ENCODE data around the gene PADI3. TPM values are rescaled to one million over a fixed set of nuclear protein-coding genes. Genes with fewer than 3 reads are reported as not detected.
"Not testable (repeated sequence)": the region's sequence is repeated elsewhere in the genome, so short reads cannot be mapped to it uniquely, and the experiment has no call there.

Gene PADI3
- total RNA-seq, 6 donors from 2014 or later, result not detected

DNA sequence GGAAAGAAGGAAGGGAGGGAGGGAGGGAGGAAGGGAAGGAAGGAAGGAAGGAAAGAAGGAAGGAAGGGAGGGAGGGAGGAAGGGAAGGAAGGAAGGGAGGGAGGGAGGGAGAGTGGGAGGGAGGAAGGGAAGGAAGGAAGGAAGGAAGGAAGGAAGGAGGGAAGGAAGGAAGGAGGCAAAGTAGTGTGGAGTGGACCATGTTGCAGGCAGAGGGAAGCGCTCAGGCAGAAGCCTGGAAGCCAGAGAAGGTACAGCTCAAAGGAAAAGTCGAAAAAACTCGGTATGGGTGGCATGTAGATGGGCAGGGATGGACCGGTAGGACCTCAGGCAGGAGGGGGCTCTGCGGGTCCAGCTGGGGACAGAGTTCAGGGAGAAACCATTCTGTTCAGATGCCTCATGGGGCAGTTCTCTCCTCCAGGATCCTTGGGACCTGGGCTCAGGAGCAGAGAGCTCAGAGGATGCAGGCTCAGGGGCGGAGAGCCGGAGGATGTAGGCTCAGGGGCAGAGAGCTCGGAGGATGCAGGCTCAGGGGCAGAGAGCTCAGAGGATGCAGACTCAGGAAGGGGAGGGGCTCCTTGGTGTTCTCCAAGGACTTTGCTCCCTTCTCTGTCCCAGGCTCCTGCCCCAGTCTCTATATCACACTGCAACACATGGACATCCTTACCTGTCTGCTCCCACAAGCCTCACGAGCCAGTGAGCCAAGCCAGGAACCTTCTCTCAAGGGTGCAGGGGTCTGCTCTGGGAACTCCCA, 13.6 kb upstream of the PADI3 start:
- Histone ChIP-seq H3K27me3 (no peaks in the 10 kb centered on the region), H3K27ac (no peak overlapping the region), H3K36me3 (no peaks in the 10 kb centered on the region), H3K9me3 (no peaks in the 10 kb centered on the region), H3K4me3 (no peak overlapping the region), H3K4me1 (peaks cover 0 to 4% (median 0%) of the 10 kb centered on the region in 4 donors)
- 76 to 80% methylated on average over 8 to 9 of the region's 9 CpGs for WGBS, 2 donors
- no peak for ATAC-seq (ENCODE audit: low FRiP score in 2 of 2)
- TF ChIP-seq, protein P1, sequence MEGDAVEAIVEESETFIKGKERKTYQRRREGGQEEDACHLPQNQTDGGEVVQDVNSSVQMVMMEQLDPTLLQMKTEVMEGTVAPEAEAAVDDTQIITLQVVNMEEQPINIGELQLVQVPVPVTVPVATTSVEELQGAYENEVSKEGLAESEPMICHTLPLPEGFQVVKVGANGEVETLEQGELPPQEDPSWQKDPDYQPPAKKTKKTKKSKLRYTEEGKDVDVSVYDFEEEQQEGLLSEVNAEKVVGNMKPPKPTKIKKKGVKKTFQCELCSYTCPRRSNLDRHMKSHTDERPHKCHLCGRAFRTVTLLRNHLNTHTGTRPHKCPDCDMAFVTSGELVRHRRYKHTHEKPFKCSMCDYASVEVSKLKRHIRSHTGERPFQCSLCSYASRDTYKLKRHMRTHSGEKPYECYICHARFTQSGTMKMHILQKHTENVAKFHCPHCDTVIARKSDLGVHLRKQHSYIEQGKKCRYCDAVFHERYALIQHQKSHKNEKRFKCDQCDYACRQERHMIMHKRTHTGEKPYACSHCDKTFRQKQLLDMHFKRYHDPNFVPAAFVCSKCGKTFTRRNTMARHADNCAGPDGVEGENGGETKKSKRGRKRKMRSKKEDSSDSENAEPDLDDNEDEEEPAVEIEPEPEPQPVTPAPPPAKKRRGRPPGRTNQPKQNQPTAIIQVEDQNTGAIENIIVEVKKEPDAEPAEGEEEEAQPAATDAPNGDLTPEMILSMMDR (IDR thresholded peaks at IDR 0.05), result no peak
- TF ChIP-seq EP300 (IDR thresholded peaks at IDR 0.05) (no peak), POLR2AphosphoS5 (IDR thresholded peaks at IDR 0.05) (no peak), POLR2A (IDR thresholded peaks at IDR 0.05) (no peak)
- no peak for DNase-seq

- Histone ChIP-seq H3K27me3 (no peaks in the 10 kb centered on the region), H3K4me1 (peaks cover 0 to 4% (median 0%) of the 10 kb centered on the region in 4 donors), H3K4me3 (no peak overlapping the region), H3K36me3 (no peaks in the 10 kb centered on the region), H3K27ac (no peak overlapping the region), H3K9me3 (no peaks in the 10 kb centered on the region)
- WGBS, 2 donors, result 20 to 38% methylated on average over 5 to 17 of the region's 18 CpGs
- TF ChIP-seq, protein P1 (IDR thresholded peaks at IDR 0.05), result peak; percentile 81 to 96 (median 92)
- no peak for TF ChIP-seq POLR2AphosphoS5 (IDR thresholded peaks at IDR 0.05)
- no peak for TF ChIP-seq POLR2A (IDR thresholded peaks at IDR 0.05)
- TF ChIP-seq EP300 (IDR thresholded peaks at IDR 0.05), result no peak
- peak; percentile 82 to 86 for ATAC-seq (ENCODE audit: low FRiP score in 2 of 2)
- DNase-seq, result peak in 1 of 2 donors; percentile 85
These were observed 11.9 kb upstream of the PADI3 start for GRCh38 chr1:17236779-17237560.

DNA sequence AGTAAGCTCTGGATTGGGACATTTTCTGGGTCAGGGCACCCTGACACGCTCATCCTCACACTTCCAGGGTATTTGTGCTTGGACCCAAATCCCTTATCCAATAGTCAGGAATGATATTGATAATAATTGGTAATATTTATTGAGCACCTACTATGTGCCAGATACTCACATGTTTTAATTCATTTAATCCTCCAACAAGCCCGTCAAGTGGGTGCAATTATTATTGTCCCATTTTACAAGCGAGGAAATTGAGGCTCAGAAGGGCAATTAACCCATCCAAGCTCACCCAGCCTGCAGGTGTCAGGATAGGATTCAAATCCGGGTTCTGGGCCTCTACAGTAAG, 11.4 kb upstream of the PADI3 start:
- Histone ChIP-seq H3K36me3 (no peaks in the 10 kb centered on the region), H3K27ac (no peak overlapping the region), H3K4me1 (peaks cover 0 to 4% (median 0%) of the 10 kb centered on the region in 4 donors), H3K4me3 (no peak overlapping the region), H3K9me3 (no peaks in the 10 kb centered on the region), H3K27me3 (no peaks in the 10 kb centered on the region)
- 78 to 79% methylated on average over 4 of the region's 4 CpGs for WGBS, 2 donors
- no peak for TF ChIP-seq POLR2AphosphoS5 (IDR thresholded peaks at IDR 0.05)
- no peak for TF ChIP-seq EP300 (IDR thresholded peaks at IDR 0.05)
- TF ChIP-seq, protein P1 (IDR thresholded peaks at IDR 0.05), result no peak
- no peak for TF ChIP-seq POLR2A (IDR thresholded peaks at IDR 0.05)
- ATAC-seq (ENCODE audit: low FRiP score in 2 of 2), result no peak
- DNase-seq, result no peak

DNA sequence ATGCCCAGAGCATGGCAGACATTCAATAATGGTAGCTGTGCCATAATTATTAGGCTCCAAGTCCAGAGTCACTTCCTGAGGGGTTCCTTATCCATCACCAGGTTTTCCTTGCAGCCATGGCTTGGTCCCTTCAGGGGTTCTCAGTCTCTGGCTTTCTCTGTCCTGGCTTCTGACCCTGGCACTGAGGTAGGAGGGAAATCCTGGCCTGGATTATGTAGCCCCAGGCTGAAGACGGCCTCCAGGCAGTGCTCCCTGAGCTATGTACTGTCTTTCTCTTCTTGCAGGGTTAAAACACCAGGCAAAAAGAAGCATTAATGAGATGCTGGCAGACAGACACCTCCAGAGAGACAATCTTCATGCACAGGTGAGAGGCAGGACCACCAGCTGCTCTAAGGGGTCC, 9.5 kb upstream of the PADI3 start:
- no peaks in the 10 kb centered on the region for H3K27me3 ChIP-seq
- H3K36me3 ChIP-seq, result no peaks in the 10 kb centered on the region
- H3K27ac ChIP-seq, result no peak overlapping the region
- no peak for TF ChIP-seq EP300 (IDR thresholded peaks at IDR 0.05)
- TF ChIP-seq POLR2A (IDR thresholded peaks at IDR 0.05), result no peak
- no peak for TF ChIP-seq POLR2AphosphoS5 (IDR thresholded peaks at IDR 0.05)
- TF ChIP-seq, protein P1 (IDR thresholded peaks at IDR 0.05), result no peak
- DNase-seq (peak in 1 of 2 donors; percentile 28), ATAC-seq (ENCODE audit: low FRiP score in 2 of 2) (peak; percentile 45 to 51)
- H3K4me1 ChIP-seq, result peaks cover 0 to 4% (median 0%) of the 10 kb centered on the region in 4 donors
- H3K4me3 ChIP-seq, result no peak overlapping the region
- no peaks in the 10 kb centered on the region for H3K9me3 ChIP-seq
- WGBS, 2 donors, result 13 to 18% methylated on average over 1 of the region's 1 CpG

- not testable (repeated sequence) for H3K27ac ChIP-seq; ATAC-seq (ENCODE audit: low FRiP score in 2 of 2)
- 63 to 67% methylated on average over 15 to 25 of the region's 28 CpGs for WGBS, 2 donors
These were observed 7.7 kb upstream of the PADI3 start for GRCh38 chr1:17241011-17241779.

DNA sequence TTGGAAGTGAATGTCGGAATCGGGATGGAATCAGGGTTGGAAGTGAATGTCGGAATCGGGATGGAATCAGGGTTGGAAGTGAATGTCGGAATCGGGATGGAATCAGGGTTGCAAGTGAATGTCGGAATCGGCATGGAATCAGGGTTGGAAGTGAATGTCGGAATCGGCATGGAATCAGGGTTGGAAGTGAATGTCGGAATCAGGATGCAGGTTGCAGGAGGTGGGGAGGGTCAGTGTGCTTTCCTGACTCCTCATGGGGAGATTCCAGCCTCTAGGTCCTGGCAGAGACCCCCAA, 7.2 kb upstream of the PADI3 start:
- not testable (repeated sequence) for H3K27me3 ChIP-seq; H3K9me3 ChIP-seq; H3K27ac ChIP-seq; H3K4me3 ChIP-seq; H3K4me1 ChIP-seq; ATAC-seq (ENCODE audit: low FRiP score in 2 of 2); H3K36me3 ChIP-seq; DNase-seq
- 73 to 84% methylated on average over 9 to 11 of the region's 11 CpGs for WGBS, 2 donors

More at GRCh38 chr1:17241011-17241779, 7.7 kb upstream of the PADI3 start:
- H3K27me3 ChIP-seq, H3K36me3 ChIP-seq, DNase-seq, H3K9me3 ChIP-seq, H3K4me3 ChIP-seq, H3K4me1 ChIP-seq: not testable (repeated sequence)
